SU-DHL-6 (cell line): Measurements from ENCODE around the gene CD93.

ENCODE experiments used
- H2AFZ ChIP-seq: fragments of 200-600 bp; sonication (generic); 2 replicates; pipeline ENCODE4 v1.6.1; 2014; ENCODE audit warnings: low read depth, mild to moderate bottlenecking, moderate library complexity, mixed read lengths, antibody characterized with exemption, low read length; ENCODE audit not compliant: severe bottlenecking
- H3F3A ChIP-seq: fragments of 200-600 bp; shearing (Covaris generic); 2 replicates; pipeline ENCODE4 v1.6.0; 2016; ENCODE audit warnings: antibody characterized with exemption, mild to moderate bottlenecking; ENCODE audit not compliant: insufficient read depth
- H3K27ac ChIP-seq: fragments of 200-600 bp; sonication (generic); 2 replicates; pipeline ENCODE4 v1.5.1; 2016; ENCODE audit warnings: low read depth, mild to moderate bottlenecking, low read length, moderate library complexity, mixed read lengths
- H3K27me3 ChIP-seq: fragments of 200-600 bp; sonication (generic), shearing (Covaris generic); 2 replicates; pipeline ENCODE4 v1.6.0; 2014; ENCODE audit warnings: mild to moderate bottlenecking, low read length
- H3K36me3 ChIP-seq: fragments of 200-600 bp; sonication (generic); 2 replicates; pipeline ENCODE4 v1.6.1; 2014; ENCODE audit warnings: mild to moderate bottlenecking, low read length, mixed read lengths
- H3K4me2 ChIP-seq: fragments of 300-600, 200-600 bp; shearing (Covaris generic), sonication (generic); 2 replicates; pipeline ENCODE4 v1.6.0; 2014; ENCODE audit warnings: low read length, low read depth, mild to moderate bottlenecking; ENCODE audit not compliant: poor library complexity, severe bottlenecking
- H3K4me3 ChIP-seq: fragments of 200-600 bp; sonication (generic); 2 replicates; pipeline ENCODE4 v1.5.1; 2014; ENCODE audit warnings: antibody characterized with exemption, low read length, mild to moderate bottlenecking, mixed read lengths; ENCODE audit not compliant: insufficient read depth, poor library complexity, severe bottlenecking
- H3K79me2 ChIP-seq: fragments of 200-600 bp; sonication (generic); 2 replicates; pipeline ENCODE4 v1.6.1; 2014; ENCODE audit warnings: mild to moderate bottlenecking, low read length, moderate library complexity; ENCODE audit not compliant: insufficient read depth
- H3K9ac ChIP-seq: fragments of 200-600 bp; sonication (generic); 2 replicates; pipeline ENCODE4 v1.7.0; 2014; ENCODE audit warnings: mild to moderate bottlenecking, low read length
- H3K9me2 ChIP-seq: fragments of 200-600 bp; sonication (generic); replicated peaks from 2 replicates; pipeline ENCODE4 v1.6.1; 2014; ENCODE audit warnings: low read length; ENCODE audit not compliant: insufficient read depth
- H3K9me3 ChIP-seq: fragments of 200-600 bp; sonication (generic); 2 replicates; pipeline ENCODE4 v1.6.1; 2014; ENCODE audit warnings: low read length, mixed read lengths; ENCODE audit not compliant: insufficient read depth
- H4K20me1 ChIP-seq: fragments of 200-600 bp; sonication (generic); 2 replicates; pipeline ENCODE4 v1.6.1; 2014; ENCODE audit warnings: low read depth, mild to moderate bottlenecking, antibody characterized with exemption, low read length, moderate library complexity, mixed read lengths
- EZH2phosphoT487 ChIP-seq: fragments of 200-600 bp; sonication (generic), shearing (Covaris generic); conservative IDR thresholded peaks from 2 replicates; pipeline ENCODE4 v1.6.1; 2018; ENCODE audit warnings: mild to moderate bottlenecking, antibody characterized with exemption, low read length, moderate library complexity, mixed read lengths
- TF ChIP-seq, protein P1 (sequence below): fragments of 200-600 bp; sonication (generic); IDR thresholded peaks from one replicate; pipeline ENCODE4 v1.5.1; 2017; ENCODE audit warnings: antibody characterized with exemption, mild to moderate bottlenecking, low read length, moderate library complexity; ENCODE audit not compliant: insufficient read depth, poor library complexity, severe bottlenecking

Gene CD93

DNA sequence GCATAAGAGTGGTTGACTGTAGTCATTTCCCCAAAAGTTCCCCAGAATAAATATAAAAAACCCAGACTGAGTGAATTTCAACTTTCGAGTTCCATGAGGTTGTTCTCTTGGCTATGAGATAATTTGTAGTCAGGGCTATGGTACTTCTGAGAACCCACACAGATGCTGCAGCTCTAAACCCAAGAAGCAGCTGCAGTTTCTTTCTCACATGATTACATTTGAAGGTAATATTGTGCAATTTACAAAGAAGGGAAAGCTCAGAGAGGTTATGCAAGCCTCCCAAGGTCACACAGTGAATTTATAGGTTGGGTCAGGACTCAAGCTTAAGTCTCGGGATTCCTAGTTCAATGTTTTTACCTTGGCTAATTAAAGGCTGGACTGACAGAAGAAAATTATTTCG, 29.7 kb upstream of the CD93 start:
- Histone ChIP-seq H3K9ac (no peak overlapping the region), H3K27ac (no peak overlapping the region), H3K79me2 (no peaks in the 10 kb centered on the region), H3K4me3 (no peak overlapping the region), H3K36me3 (no peaks in the 10 kb centered on the region), H3K4me2 (no peak overlapping the region), H3K9me3 (no peaks in the 10 kb centered on the region), H3K9me2 (no peaks in the 10 kb centered on the region), H2AFZ (no peak overlapping the region), H4K20me1 (no peaks in the 10 kb centered on the region), H3K27me3 (no peaks in the 10 kb centered on the region), H3F3A (no peaks in the 10 kb centered on the region)
- TF ChIP-seq EZH2phosphoT487 = no peak
- TF ChIP-seq, protein P1, sequence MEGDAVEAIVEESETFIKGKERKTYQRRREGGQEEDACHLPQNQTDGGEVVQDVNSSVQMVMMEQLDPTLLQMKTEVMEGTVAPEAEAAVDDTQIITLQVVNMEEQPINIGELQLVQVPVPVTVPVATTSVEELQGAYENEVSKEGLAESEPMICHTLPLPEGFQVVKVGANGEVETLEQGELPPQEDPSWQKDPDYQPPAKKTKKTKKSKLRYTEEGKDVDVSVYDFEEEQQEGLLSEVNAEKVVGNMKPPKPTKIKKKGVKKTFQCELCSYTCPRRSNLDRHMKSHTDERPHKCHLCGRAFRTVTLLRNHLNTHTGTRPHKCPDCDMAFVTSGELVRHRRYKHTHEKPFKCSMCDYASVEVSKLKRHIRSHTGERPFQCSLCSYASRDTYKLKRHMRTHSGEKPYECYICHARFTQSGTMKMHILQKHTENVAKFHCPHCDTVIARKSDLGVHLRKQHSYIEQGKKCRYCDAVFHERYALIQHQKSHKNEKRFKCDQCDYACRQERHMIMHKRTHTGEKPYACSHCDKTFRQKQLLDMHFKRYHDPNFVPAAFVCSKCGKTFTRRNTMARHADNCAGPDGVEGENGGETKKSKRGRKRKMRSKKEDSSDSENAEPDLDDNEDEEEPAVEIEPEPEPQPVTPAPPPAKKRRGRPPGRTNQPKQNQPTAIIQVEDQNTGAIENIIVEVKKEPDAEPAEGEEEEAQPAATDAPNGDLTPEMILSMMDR = no peak

DNA sequence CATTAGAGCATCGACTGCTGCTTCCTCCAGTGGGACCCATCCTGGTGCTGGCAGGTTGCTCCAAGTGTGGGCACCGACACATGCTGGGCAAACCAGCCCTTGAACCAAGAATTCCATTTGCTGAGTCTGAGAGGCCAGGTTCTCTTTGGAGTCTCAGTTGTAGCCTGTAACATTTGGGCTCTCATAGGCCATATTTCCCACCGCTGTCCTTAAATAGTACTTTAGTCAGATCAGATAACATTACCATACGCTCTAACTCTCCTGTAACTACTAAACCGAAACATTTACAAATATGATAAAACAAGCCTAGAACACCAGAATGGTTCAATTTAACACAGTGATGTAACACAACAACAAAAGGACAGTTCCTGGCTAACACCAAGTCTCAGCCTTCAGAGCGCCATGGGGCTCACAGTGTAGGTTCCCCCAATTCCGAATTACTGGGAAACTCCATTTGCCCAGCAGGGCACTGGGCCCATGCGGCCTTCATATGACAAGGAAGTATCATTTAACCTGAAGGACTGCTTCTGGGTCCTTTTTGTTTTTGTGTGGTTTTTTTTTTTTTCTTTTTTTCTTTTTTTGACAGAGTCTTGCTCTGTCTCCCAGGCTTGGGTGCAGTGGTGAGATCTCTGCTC, 28.4 kb upstream of the CD93 start:
- Histone ChIP-seq H3F3A (no peaks in the 10 kb centered on the region), H3K36me3 (no peaks in the 10 kb centered on the region), H3K4me3 (no peak overlapping the region), H4K20me1 (no peaks in the 10 kb centered on the region), H2AFZ (no peak overlapping the region), H3K9ac (no peak overlapping the region), H3K27me3 (no peaks in the 10 kb centered on the region), H3K4me2 (no peak overlapping the region), H3K9me3 (no peaks in the 10 kb centered on the region), H3K27ac (no peak overlapping the region), H3K79me2 (no peaks in the 10 kb centered on the region), H3K9me2 (no peaks in the 10 kb centered on the region)
- TF ChIP-seq, protein P1 = no peak
- no peak for TF ChIP-seq EZH2phosphoT487

DNA sequence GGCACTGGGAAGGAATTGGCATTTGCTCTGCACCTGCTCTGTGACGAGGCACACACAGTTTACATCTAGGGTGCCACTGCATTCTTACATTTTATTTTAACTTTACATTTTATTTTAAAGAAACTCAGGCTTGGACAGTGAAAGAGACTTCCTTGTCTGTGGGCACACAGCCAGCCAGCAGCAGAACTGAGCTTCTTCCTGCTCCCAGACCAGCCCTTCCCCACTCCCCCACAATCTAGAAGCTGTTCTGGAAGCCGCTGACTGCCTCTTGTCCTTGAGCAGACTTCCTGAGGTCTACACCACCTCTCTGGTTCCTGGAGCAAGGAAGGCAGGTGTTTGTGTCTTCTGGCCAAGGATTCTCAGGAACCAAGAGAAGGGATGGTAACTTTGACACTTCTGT, 27.9 kb upstream of the CD93 start:
- no peaks in the 10 kb centered on the region for H3K79me2 ChIP-seq
- no peak overlapping the region for H3K9ac ChIP-seq
- H3K4me2 ChIP-seq = no peak overlapping the region
- no peak overlapping the region for H3K4me3 ChIP-seq
- no peaks in the 10 kb centered on the region for H3K9me3 ChIP-seq
- no peak overlapping the region for H2AFZ ChIP-seq
- no peaks in the 10 kb centered on the region for H3K36me3 ChIP-seq
- no peaks in the 10 kb centered on the region for H4K20me1 ChIP-seq
- H3F3A ChIP-seq = no peaks in the 10 kb centered on the region
- H3K27ac ChIP-seq = no peak overlapping the region
- H3K9me2 ChIP-seq = no peaks in the 10 kb centered on the region
- no peaks in the 10 kb centered on the region for H3K27me3 ChIP-seq
- TF ChIP-seq EZH2phosphoT487 = no peak
- TF ChIP-seq, protein P1 = no peak
